AG08396 (cell line): Measurements from ENCODE around the gene TNNI3.
"Not testable (repeated sequence)": the region's sequence is repeated elsewhere in the genome, so short reads cannot be mapped to it uniquely, and the experiment has no call there.

Experiments used
- DNase-seq: peaks from one replicate; pipeline ENCODE4 v3.0.0; 2012; ENCODE audit warnings: low spot score, mixed read lengths

The TNNI3 gene

DNA sequence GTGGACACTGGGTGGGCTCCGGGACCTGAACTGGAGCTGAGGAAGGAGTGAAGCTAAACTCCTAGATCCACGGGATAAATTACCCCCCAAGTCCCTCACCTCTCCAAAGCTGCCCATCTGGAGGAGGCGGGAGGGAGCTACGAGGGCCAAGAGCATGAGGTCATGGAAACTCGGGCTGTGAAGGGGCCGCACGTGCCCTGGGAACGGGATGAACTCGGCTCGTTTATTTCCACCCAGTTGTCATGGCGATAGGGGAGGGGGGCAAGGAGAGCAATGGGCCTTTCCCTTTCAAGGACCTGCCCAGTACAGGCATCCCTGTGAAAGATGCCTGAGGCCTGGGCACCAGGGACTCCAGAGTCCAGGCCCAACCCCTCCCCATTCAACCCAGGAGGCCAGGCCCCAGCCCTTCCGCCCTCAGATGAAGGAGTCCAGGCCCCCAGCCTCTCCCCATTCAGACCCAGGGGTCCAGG lies 43.9 kb downstream of the TNNI3 start:
- DNase-seq = peak; percentile 95

GRCh38 chr19:55112777-55113569 lies 44.6 kb downstream of the TNNI3 start:
- no peak for DNase-seq

- no peak for DNase-seq
Measured at GRCh38 chr19:55112246-55112776, 45.2 kb downstream of the TNNI3 start.

- DNase-seq = no peak
Measured at GRCh38 chr19:55111238-55111831, 46.2 kb downstream of the TNNI3 start.

GRCh38 chr19:55109527-55110291 lies 47.8 kb downstream of the TNNI3 start:
- no peak for DNase-seq

DNA sequence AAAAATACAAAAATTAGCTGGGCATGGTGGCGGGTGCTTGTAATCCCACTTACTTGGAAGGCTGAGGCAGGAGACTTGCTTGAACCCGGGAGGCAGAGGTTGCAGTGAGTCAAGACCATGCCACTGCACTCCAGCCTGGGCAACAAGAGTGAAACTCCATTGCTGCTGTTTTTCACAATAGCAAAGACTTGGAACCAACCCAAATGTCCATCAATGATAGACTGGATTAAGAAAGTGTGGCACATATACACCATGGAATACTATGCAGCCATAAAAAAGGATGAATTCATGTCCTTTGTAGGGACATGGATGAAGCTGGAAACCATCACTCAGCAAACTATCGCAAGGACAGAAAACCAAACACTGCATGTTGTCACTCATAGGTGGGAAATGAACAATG lies 50.3 kb downstream of the TNNI3 start:
- not testable (repeated sequence) for DNase-seq

- no peak for DNase-seq
Measured at GRCh38 chr19:55106591-55106990, 50.9 kb downstream of the TNNI3 start.

GRCh38 chr19:55105237-55105636 lies 52.3 kb downstream of the TNNI3 start:
- no peak for DNase-seq

DNA sequence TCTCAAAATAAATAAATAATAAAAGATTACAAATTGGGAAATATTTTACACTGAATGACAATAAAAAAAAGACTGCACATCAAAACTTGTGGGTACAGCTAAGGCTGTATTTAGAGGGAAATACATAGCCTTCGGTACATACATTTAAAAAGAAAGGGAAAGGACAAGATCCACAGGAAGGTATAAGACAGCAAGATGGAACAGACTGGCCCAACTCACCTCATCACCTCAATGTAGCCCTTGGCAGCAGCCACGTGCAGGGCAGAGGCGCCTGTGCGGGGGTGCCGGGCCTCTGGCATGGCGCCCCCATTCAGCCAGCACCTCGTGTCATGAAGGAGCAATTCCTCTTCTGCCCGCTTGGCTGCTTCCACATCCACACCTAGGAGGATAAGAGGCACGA lies 54.3 kb downstream of the TNNI3 start:
- no peak for DNase-seq
